ENCODE data around the gene HTRA2.
A peak's percentile ranks its signal among the peaks of the same experiment; 100 is the strongest.
"Not testable (repeated sequence)": the region's sequence is repeated elsewhere in the genome, so short reads cannot be mapped to it uniquely, and the experiment has no call there.

HTRA2 gene

DNA sequence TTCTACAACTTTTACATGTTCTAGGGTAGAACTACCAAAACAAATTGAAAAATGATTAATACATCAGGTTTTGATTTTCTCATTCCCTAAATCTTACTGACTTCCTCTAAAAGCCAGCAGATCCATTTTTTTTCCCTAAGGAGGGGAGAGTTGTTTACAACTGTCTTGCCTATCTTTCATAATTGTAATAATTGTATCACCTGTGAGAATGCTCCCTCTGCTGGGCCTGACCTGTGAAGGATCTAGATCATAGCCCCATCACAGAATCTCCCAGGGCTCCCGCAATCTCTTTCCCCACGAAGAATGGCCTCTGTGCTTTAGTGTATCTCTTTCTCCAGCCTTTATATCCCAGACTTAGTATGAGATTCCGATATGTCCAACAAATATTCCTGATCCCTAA, 14.9 kb downstream of the HTRA2 start:
- DNase-seq, result no peak

DNA sequence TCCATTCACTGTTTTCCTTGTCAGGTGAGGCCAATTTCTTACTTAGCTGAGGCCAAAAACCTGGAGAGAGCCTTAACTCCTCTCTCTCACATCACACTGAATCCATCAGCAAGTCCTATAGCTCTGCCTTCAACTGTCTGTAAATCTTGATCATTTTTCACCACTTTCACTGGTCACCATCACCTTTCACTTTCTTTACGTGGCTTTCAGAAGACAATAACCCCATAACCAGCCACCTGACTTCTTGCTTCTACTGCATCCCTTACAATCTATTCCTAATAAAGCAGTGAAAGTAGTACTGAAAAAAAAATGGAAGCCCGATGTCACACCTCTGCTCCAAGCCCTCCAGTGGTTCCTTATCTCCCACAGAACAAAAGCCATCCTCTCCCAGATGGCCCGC, 16.3 kb downstream of the HTRA2 start:
- no peak for DNase-seq

DNA sequence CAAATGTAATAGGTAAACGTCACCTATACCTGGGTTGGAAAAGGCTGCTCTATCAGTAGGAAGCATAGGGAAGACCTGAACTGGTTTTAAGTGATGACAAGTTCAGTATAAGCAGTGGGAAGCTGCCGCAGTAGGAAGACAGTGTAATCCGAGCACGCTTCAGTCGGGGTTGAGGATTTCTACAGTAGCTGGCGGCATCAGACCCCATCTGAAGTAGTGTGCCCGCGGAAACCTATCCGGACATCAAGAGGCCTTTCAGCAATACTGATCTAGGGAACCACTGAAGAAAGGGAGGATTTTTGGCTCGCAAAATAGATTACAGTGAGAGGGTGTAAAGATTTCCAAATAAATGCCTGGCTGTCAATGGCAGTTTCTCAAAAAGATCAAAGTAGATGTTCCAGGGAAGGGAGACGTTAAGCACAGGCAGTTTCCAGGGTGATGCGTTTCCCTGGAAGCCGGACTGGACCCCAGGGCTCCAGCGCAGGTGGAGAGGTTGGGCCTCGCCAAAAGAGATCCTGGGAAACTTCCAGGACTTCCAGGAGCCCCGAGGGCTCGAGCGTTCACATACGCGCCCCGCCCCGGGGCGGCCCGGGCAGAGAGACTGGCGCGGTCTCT, 18.7 kb downstream of the HTRA2 start:
- DNase-seq, result no peak

- DNase-seq, result no peak
Measured at GRCh38 chr2:74548900-74549826, 19.4 kb downstream of the HTRA2 start.

- no peak for DNase-seq
Measured at GRCh38 chr2:74550231-74550630, 20.5 kb downstream of the HTRA2 start.

- DNase-seq, result no peak
Measured at GRCh38 chr2:74551530-74551929, 21.8 kb downstream of the HTRA2 start.

- DNase-seq, result no peak
Measured at GRCh38 chr2:74551942-74552913, 22.5 kb downstream of the HTRA2 start.

DNA sequence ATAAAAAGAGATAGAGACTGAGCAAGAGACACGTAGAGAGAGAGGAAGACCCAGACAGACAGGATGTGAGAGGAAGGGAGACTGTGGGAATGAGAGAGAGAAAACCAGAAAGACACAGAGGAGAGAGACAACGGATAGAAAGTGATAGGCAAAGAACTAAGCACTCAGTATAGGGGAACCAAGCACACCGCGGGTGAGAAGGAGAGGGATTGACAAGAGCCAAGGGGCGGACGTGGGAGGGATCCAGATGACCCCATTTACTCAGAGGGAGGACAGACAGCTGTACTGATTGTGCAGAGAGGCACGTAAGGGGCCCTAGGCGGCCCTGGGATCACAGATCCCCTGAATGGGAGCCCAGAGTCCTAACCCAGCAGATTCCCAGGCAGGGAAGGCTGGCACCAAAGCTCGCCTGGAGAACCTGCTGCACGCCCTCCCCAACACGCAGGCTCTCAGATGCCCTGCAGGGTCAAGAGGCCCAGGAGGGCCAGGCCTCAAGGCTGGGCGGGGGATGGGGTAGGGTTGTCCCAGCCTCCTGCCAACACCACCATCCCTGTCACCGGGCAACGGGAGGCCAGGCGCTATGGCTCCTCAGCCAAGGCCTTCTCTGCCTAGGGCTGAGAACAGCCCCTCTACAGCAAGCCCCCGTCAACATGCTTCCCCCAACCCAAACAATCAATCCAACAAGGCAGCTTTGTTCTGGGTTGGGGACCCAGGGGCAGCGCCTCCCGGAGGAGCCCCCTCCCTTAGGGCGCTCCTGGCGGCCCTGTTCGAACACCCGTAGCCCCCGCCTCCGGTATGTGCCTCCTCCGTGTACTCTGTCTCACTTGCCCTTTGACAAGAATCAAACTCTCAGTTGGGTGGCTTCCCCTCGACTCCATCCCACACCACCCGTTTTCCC, 23.4 kb downstream of the HTRA2 start:
- no peak for DNase-seq

- peak; percentile 69 for DNase-seq
Measured at GRCh38 chr2:74553892-74554819, 24.4 kb downstream of the HTRA2 start, which contains the start of the genes DOK1 and LOXL3. Gene DOK1, plus strand, starts transcription at chr2:74554720. Its CDS starts 35 bp downstream, at chr2:74554755. Gene LOXL3, minus strand, starts transcription at chr2:74553942. Its CDS starts 1,308 bp downstream, at chr2:74552634.

- peak; percentile 24 for DNase-seq
Measured at GRCh38 chr2:74554820-74555531, 25.2 kb downstream of the HTRA2 start.

DNA sequence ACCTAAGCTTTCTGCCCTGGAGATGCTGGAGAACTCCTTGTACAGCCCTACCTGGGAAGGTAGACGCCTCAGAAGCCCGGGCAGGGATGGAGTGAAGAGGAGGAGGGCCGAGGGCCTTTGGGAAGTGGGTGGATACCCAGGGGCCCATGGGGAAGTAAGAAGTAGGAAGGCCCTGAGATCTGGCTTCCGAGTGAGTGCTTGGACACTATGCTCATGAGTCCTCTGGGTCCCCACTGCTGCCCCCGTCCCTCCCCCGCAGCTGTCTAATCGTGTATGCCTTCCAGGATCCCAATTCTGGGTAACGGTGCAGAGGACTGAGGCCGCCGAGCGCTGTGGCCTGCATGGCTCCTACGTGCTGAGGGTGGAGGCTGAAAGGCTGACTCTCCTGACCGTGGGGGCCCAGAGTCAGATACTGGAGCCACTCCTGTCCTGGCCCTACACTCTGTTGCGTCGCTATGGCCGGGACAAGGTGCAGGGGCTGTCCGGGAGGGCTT, 25.9 kb downstream of the HTRA2 start:
- DNase-seq, result no peak

- DNase-seq, result no peak
Measured at GRCh38 chr2:74556159-74556558, 26.4 kb downstream of the HTRA2 start.

DNA sequence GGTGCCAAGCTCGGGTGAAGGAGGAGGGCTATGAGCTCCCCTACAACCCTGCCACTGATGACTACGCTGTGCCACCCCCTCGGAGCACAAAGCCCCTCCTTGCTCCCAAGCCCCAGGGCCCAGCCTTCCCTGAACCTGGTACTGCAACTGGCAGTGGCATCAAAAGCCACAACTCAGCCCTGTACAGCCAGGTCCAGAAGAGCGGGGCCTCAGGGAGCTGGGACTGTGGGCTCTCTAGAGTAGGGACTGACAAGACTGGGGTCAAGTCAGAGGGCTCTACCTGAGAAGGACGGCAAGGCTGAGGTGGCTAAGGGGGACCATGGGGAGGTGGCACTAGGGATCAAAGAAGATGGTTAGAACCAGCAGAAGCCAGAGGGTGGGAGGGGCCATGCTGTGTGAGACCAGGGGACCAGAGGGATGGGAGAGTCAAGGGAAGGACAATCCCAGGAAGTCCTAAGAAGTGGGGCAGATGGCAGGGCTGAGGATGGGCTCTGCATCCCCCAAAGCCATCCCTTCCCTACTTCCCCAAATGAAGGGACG, 27.2 kb downstream of the HTRA2 start:
- no peak for DNase-seq

GRCh38 chr2:74558284-74559230, 28.8 kb downstream of the HTRA2 start:
- DNase-seq, result no peak

DNA sequence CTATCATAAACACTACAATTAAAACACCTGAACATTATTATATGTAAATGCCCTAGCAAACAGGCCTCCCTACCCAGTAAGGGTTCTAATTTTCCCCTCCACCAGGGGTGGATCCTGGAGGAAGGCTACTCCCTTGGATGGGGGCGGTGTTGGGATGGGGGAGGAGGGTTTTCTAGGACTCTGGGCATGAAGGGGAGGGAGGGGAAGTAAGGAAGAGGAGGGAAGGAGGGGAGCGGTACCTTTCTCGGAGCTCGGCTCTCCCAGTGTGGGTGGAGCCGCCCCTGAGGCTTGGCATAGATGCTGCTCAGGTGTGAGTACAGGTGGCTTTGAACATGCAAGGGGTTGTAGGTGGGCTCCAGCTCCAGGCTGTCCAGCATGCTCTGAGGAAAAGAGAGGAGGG, 30.2 kb downstream of the HTRA2 start:
- DNase-seq, result no peak

DNA sequence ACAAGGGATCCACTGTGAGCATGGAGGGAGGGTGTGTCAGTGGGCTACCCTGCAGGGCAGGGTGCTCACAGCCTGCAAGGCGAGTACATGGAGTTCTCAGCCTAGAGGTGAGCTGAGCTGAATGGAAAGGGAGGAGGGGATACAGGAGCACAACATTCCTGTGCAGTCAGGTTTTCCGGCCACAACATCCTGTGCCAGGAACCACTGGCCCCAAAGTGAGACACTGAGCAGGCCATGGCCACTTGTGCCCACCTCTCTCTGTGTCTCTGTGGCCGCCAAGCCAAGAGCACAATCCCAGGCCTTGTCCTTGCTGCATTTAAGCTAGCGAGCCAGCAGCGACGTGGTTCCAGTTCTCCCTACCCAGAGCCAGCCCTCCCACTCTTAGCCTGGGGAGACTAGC, 30.9 kb downstream of the HTRA2 start:
- no peak for DNase-seq

DNA sequence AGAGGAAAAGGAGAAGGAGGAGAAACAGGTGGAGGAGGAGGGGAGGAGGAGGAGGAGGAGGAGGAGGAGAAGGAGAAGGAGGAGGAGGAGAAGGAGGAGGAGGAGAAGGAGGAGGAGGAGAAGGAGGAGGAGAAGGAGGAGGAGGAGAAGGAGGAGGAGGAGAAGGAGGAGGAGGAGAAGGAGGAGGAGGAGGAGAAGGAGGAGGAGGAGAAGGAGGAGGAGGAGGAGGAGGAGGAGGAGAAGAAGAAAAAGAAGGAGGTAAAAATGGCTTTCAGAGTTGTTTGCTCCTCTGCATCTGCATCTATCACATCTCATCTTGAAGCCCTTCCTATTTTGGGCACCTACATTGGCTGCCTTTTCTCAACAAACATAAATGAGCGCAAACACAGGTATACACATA, 31.3 kb downstream of the HTRA2 start:
- not testable (repeated sequence) for DNase-seq

DNA sequence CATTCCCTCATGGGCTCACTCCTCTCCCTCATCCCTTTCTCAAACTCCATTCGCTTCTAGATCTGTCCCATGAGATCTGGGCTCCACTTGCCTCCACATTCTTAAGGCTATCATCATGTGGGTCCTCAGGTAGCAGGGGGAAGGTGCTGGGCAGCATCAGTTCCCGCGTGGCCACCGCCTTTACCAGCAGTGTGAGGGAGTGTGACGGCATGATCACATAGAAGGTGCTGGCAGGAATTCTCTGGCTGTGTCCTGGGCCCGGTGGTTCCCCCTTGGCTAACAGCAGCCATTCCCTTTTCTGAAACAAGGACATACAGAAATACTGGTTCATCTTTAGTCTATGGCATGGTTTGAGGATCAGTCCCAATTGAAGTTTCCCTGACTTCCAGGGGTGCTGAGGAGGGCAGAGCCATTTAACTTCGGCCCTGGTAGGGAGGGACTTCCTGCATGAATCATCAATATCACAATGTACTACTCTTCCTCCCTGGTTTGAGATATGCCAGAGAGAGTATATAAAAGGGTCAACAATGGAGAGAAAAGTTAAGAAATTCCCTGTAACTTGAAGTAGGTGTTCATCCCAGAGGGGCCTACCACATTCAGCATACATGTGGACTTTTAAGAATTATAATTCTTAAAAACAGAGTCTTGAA, 32.5 kb downstream of the HTRA2 start:
- no peak for DNase-seq
